Stimulated activated CD4-positive, alpha-beta T cell treated with anti-CD3 and anti-CD28 coated beads, Interleukin-4, amount 100 ng/mL, for 48 hours (primary cell): Measurements from ENCODE around the gene SP3.

ENCODE experiments used
- DNase-seq, 2 donors: peaks; one replicate each; pipeline ENCODE4 v3.0.0-alpha.2; 2020; ENCODE audit warnings: low read depth in 2 of 2

Gene SP3

GRCh38 chr2:173965372-173966025, at the start of gene SP3:
Gene SP3, minus strand, starts transcription at chr2:173965373. Its CDS starts 202 bp downstream, at chr2:173965171.
- DNase-seq: peak; percentile 90 to 95

GRCh38 chr2:174014699-174015070, 49.5 kb upstream of the SP3 start:
- no peak for DNase-seq

- DNase-seq: no peak
Observed at GRCh38 chr2:174014011-174014698, 49.0 kb upstream of the SP3 start.

GRCh38 chr2:174013315-174013751, 48.2 kb upstream of the SP3 start:
- DNase-seq: no peak

GRCh38 chr2:174012347-174013314, 47.5 kb upstream of the SP3 start:
- DNase-seq: no peak

- no peak for DNase-seq
Observed at GRCh38 chr2:174011796-174012195, 46.6 kb upstream of the SP3 start.

GRCh38 chr2:174011173-174011572, 46.0 kb upstream of the SP3 start:
- no peak for DNase-seq

- DNase-seq: no peak
Observed at GRCh38 chr2:174009488-174010223, 44.5 kb upstream of the SP3 start.

GRCh38 chr2:174008720-174009119, 43.5 kb upstream of the SP3 start:
- no peak for DNase-seq

- DNase-seq: no peak
Observed at GRCh38 chr2:174007010-174007409, 41.8 kb upstream of the SP3 start.

- no peak for DNase-seq
Observed at GRCh38 chr2:174005801-174006419, 40.7 kb upstream of the SP3 start.

- DNase-seq: peak in 1 of 2 donors; percentile 24
Observed at GRCh38 chr2:174004905-174005605, 39.9 kb upstream of the SP3 start.

- DNase-seq: no peak
Observed at GRCh38 chr2:174003720-174004695, 38.8 kb upstream of the SP3 start.

- no peak for DNase-seq
Observed at GRCh38 chr2:174002679-174003078, 37.5 kb upstream of the SP3 start.

GRCh38 chr2:174001107-174001506, 35.9 kb upstream of the SP3 start:
- DNase-seq: no peak

- DNase-seq: no peak
Observed at GRCh38 chr2:173999724-174000123, 34.6 kb upstream of the SP3 start.

GRCh38 chr2:173999272-173999671, 34.1 kb upstream of the SP3 start:
- DNase-seq: no peak

- DNase-seq: no peak
Observed at GRCh38 chr2:173998386-173998785, 33.2 kb upstream of the SP3 start.

GRCh38 chr2:173997753-173998152, 32.6 kb upstream of the SP3 start:
- no peak for DNase-seq
